Suprapubic skin (tissue), 4 donors: ENCODE results near the gene LAMTOR4.

ENCODE experiments used
- EP300 ChIP-seq: sonication (generic); formaldehyde crosslinking; IDR thresholded peaks from one replicate; pipeline ENCODE4 v1.6.1; 2017; ENCODE audit warnings: antibody characterized with exemption
- POLR2A ChIP-seq, 2 donors: fragments of 450-650 bp; IDR thresholded peaks; one replicate each; pipeline ENCODE4 v1.6.1; 2017; ENCODE audit warnings: antibody characterized with exemption in 2 of 2, mild to moderate bottlenecking in 2 of 2, moderate library complexity in 2 of 2
- POLR2AphosphoS5 ChIP-seq, 3 donors: sonication (generic); formaldehyde crosslinking; IDR thresholded peaks; one replicate each; pipeline ENCODE4 v1.6.1; 2017; ENCODE audit warnings: antibody characterized with exemption in 3 of 3
- TF ChIP-seq, protein P1 (sequence below), 2 donors: fragments of 200-600 bp in 1 of 2; fragments of 450-650 bp in 1 of 2; sonication (generic) in 1 of 2; IDR thresholded peaks; one replicate each; pipeline ENCODE4 v1.5.1; 2016 to 2019; ENCODE audit warnings: antibody characterized with exemption in 2 of 2, mild to moderate bottlenecking in 1 of 2, moderate library complexity in 1 of 2

DNA sequence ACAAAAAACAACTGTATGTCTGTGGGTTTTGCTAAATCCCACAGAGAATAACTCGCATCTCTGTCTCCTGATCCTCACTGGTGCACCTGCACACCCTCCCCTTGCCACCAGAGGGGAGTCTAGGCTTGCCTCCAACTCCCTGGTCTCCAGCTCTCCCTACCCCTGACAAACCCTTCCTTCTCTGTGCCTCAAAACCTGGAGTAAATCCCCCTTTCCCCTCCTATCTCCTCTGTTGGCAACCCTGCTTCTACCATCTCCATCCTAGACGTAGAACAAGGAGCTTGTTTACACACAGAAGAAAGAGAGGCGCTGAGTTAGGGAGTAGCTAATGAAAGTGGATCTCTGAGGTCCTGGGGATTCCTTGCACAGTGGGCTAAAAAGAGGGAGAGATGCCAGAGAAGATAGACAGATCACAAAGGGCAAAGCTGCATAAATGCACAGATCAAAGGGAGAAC lies 16.0 kb upstream of the LAMTOR4 start:
- TF ChIP-seq, protein P1, sequence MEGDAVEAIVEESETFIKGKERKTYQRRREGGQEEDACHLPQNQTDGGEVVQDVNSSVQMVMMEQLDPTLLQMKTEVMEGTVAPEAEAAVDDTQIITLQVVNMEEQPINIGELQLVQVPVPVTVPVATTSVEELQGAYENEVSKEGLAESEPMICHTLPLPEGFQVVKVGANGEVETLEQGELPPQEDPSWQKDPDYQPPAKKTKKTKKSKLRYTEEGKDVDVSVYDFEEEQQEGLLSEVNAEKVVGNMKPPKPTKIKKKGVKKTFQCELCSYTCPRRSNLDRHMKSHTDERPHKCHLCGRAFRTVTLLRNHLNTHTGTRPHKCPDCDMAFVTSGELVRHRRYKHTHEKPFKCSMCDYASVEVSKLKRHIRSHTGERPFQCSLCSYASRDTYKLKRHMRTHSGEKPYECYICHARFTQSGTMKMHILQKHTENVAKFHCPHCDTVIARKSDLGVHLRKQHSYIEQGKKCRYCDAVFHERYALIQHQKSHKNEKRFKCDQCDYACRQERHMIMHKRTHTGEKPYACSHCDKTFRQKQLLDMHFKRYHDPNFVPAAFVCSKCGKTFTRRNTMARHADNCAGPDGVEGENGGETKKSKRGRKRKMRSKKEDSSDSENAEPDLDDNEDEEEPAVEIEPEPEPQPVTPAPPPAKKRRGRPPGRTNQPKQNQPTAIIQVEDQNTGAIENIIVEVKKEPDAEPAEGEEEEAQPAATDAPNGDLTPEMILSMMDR (IDR thresholded peaks at IDR 0.05), result peak; percentile 86 to 88
- no peak for TF ChIP-seq EP300
- TF ChIP-seq POLR2A (IDR thresholded peaks at IDR 0.05), result no peak
- no peak for TF ChIP-seq POLR2AphosphoS5 (IDR thresholded peaks at IDR 0.05)
